ENCODE measurements around the gene GLDC. TPM values are rescaled to one million over a fixed set of nuclear protein-coding genes. Genes with fewer than 3 reads are reported as not detected.

Gene GLDC
- total and polyA plus RNA-seq, 10 of the 15 experiments (the other 5 are each of a cell fraction or from before 2014, with no cell fraction given), result 33.1 to 165 (median 114) TPM

DNA sequence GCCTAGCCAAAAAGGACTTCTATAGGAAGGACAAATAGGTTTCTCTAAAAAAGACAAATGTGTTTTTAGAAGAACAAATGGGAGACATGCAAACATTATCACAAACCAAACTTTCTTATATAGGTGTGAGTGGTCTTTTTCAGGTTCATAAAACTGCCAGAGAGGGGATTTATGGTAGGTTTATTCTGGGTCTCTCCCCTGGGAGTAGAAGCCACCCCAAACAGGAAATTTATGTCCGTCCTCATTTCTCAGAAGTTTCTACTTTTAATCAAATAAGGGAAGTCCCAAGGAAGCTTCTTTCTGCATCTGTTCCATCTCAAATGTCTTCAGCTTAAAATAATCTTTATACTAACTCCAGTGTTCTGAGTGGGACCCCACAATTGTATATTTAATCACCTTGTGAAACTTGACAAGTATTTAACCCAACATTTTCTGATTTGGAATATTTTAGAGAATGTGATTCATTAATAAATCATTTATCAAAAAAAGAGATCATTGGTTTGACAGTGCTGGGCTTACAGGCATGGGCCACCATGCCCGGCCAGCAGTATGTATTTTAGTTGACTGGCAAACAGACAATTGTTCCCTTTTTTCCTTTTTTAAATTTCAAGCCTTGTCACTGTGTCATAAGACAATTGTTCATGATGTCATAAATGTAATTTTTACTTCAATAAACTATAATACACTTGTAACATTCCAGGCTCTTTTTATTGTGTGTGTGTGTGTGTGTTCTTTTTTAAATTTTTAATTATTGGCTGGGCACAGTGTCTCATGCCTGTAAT, 44.6 kb upstream of the GLDC start (continued):
- TF ChIP-seq ZNF592 (IDR thresholded peaks at IDR 0.05) (no peak), MYC (IDR thresholded peaks at IDR 0.05; ENCODE audit: insufficient read depth, insufficient read length, insufficient replicate concordance, low read length, severe bottlenecking) (no peak), MAX (IDR thresholded peaks at IDR 0.05; ENCODE audit: low read depth, low read length) (no peak), NKRF (conservative IDR thresholded peaks at IDR 0.05) (no peak), ZZZ3 (IDR thresholded peaks at IDR 0.05; ENCODE audit: control insufficient read depth, insufficient read length, low read depth) (no peak), IRF4 (IDR thresholded peaks at IDR 0.05; ENCODE audit: low read depth, low read length) (no peak), SMAD1 (IDR thresholded peaks at IDR 0.05; ENCODE audit: low read depth, partially characterized antibody) (no peak), POLR2A (IDR thresholded peaks at IDR 0.05; ENCODE audit: low read depth, low read length) (no peak), RAD51 (IDR thresholded peaks at IDR 0.05) (no peak), MEF2A (IDR thresholded peaks at IDR 0.05; ENCODE audit: insufficient read depth, low read depth, low read length) (peak; percentile 87; the same call in 1 of the 2 replicates), TCF3 (IDR thresholded peaks at IDR 0.05; ENCODE audit: borderline replicate concordance, insufficient read depth, low read depth, low read length) (no peak), LARP7 (IDR thresholded peaks at IDR 0.05) (no peak), ASH2L (IDR thresholded peaks at IDR 0.05; ENCODE audit: borderline replicate concordance, low read depth) (no peak), YY1 (IDR thresholded peaks at IDR 0.05; ENCODE audit: low read depth, low read length) (no peak), ZSCAN29 (IDR thresholded peaks at IDR 0.05) (no peak), RAD21 (IDR thresholded peaks at IDR 0.05; ENCODE audit: insufficient read depth, low read depth, low read length) (no peak), SMARCA5 (IDR thresholded peaks at IDR 0.05) (no peak), JUNB (IDR thresholded peaks at IDR 0.05) (no peak; the same call in 1 of the 2 replicates)
- TF ChIP-seq, protein P1, sequence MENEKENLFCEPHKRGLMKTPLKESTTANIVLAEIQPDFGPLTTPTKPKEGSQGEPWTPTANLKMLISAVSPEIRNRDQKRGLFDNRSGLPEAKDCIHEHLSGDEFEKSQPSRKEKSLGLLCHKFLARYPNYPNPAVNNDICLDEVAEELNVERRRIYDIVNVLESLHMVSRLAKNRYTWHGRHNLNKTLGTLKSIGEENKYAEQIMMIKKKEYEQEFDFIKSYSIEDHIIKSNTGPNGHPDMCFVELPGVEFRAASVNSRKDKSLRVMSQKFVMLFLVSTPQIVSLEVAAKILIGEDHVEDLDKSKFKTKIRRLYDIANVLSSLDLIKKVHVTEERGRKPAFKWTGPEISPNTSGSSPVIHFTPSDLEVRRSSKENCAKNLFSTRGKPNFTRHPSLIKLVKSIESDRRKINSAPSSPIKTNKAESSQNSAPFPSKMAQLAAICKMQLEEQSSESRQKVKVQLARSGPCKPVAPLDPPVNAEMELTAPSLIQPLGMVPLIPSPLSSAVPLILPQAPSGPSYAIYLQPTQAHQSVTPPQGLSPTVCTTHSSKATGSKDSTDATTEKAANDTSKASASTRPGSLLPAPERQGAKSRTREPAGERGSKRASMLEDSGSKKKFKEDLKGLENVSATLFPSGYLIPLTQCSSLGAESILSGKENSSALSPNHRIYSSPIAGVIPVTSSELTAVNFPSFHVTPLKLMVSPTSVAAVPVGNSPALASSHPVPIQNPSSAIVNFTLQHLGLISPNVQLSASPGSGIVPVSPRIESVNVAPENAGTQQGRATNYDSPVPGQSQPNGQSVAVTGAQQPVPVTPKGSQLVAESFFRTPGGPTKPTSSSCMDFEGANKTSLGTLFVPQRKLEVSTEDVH (IDR thresholded peaks at IDR 0.05; ENCODE audit: low read depth, partially characterized antibody), result no peak
- TF ChIP-seq, protein P2, sequence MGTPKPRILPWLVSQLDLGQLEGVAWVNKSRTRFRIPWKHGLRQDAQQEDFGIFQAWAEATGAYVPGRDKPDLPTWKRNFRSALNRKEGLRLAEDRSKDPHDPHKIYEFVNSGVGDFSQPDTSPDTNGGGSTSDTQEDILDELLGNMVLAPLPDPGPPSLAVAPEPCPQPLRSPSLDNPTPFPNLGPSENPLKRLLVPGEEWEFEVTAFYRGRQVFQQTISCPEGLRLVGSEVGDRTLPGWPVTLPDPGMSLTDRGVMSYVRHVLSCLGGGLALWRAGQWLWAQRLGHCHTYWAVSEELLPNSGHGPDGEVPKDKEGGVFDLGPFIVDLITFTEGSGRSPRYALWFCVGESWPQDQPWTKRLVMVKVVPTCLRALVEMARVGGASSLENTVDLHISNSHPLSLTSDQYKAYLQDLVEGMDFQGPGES (IDR thresholded peaks at IDR 0.05), result no peak

Measured in GM12878 (cell line).